Body of pancreas (tissue), 4 donors: Measurements from ENCODE around the gene EPHX1. TPM values are rescaled to one million over a fixed set of nuclear protein-coding genes. Genes with fewer than 3 reads are reported as not detected.
A peak's percentile ranks its signal among the peaks of the same experiment; 100 is the strongest.

ENCODE experiments used
- ATAC-seq: fragments of 150-250 bp; one replicate; pipeline ENCODE4 v1.9.1; 2016
- DNase-seq, 4 donors: peaks; one replicate each; pipeline ENCODE4 v3.0.0-alpha.2; 2019
- H3K27ac ChIP-seq, 4 donors: fragments of 200-600 bp; sonication (generic); 1 replicate in 3 of 4; 2 replicates in 1 of 4; pipeline versions ENCODE4 v1.5.1 to v1.6.1; 2016 to 2019; ENCODE audit warnings: mild to moderate bottlenecking in 1 of 4, mixed read lengths in 1 of 4, moderate library complexity in 1 of 4
- H3K27me3 ChIP-seq, 2 donors: fragments of 200-600 bp; sonication (generic); one replicate each; pipeline ENCODE4 v1.6.0; 2016; ENCODE audit warnings: mild to moderate bottlenecking in 1 of 2
- H3K36me3 ChIP-seq, 2 donors: fragments of 200-600 bp; sonication (generic); replicated peaks in 1 of 2; 2 replicates each; pipeline ENCODE4 v1.5.1; 2016; ENCODE audit warnings: low read depth in 2 of 2; ENCODE audit not compliant: insufficient read depth in 1 of 2
- H3K4me1 ChIP-seq: fragments of 200-600 bp; sonication (generic); one replicate; pipeline ENCODE4 v1.6.0; 2016
- H3K4me3 ChIP-seq, 2 donors: fragments of 200-600 bp; sonication (generic); 1 replicate in 1 of 2; 2 replicates in 1 of 2; pipeline ENCODE4 v1.5.1; 2016 to 2019
- H3K9me3 ChIP-seq, 3 donors: fragments of 200-600 bp; sonication (generic); 1 replicate in 2 of 3; 2 replicates in 1 of 3; pipeline ENCODE4 v1.5.1; 2016
- CTCF ChIP-seq, 7 experiments: fragments of 450-650 bp in 4 of 7; fragments of 200-600 bp in 3 of 7; sonication (generic) in 3 of 7; IDR thresholded peaks; one replicate each; pipeline ENCODE4 v1.5.1; 2016 to 2019; ENCODE audit warnings: antibody characterized with exemption in 7 of 7
- POLR2A ChIP-seq, 3 donors: fragments of 450-650 bp; IDR thresholded peaks; one replicate each; pipeline ENCODE4 v1.6.1; 2016; ENCODE audit warnings: antibody characterized with exemption in 3 of 3, mild to moderate bottlenecking in 2 of 3
- WGBS, 2 donors: methylation state at CpG; one replicate each; pipeline ENCODE4 v1.1.5; 2017; 5-methylcytosine and 5-hydroxymethylcytosine counted together
- intact Hi-C: fragments of 100-400 bp; cut with DNase I; formaldehyde crosslinking; loops from one replicate; pipeline ENCODE4 v1.15.1; 2023
- total RNA-seq, 2 donors: library from RNA; depleted of rRNA; stranded (reverse); fragments of >200 nt; gene quantifications; one replicate each; pipeline ENCODE4 v1.1.0, GENCODE V29; 2016

EPHX1 gene
- total RNA-seq, 2 donors from 2014 or later, result 109 to 136 TPM

- no peaks in the 10 kb centered on the region for H3K27me3 ChIP-seq
- H3K9me3 ChIP-seq, result no peaks in the 10 kb centered on the region
- TF ChIP-seq POLR2A (IDR thresholded peaks at IDR 0.05) (no peak), CTCF (IDR thresholded peaks at IDR 0.05) (no peak)
- H3K36me3 ChIP-seq, result peaks cover 19 to 25% of the 10 kb centered on the region in 2 donors
- 57 to 71% methylated on average over 3 of the region's 3 CpGs for WGBS, 2 donors
- H3K4me1 ChIP-seq, result peaks cover 40% of the 10 kb centered on the region
- no peak overlapping the region for H3K4me3 ChIP-seq
- no peak for ATAC-seq
- intact Hi-C loops, result no loop called here
- no peak overlapping the region for H3K27ac ChIP-seq
- DNase-seq, result no peak
Observed at GRCh38 chr1:225870911-225871310, 61.0 kb downstream of the EPHX1 start.

- 60 to 67% methylated on average over 11 of the region's 11 CpGs for WGBS, 2 donors
- TF ChIP-seq CTCF (IDR thresholded peaks at IDR 0.05) (no peak), POLR2A (IDR thresholded peaks at IDR 0.05) (no peak)
Observed at GRCh38 chr1:225871359-225872074, 61.6 kb downstream of the EPHX1 start.

GRCh38 chr1:225872075-225872430 lies 62.1 kb downstream of the EPHX1 start:
- Histone ChIP-seq H3K27me3 (no peaks in the 10 kb centered on the region), H3K36me3 (peaks cover 18 to 19% of the 10 kb centered on the region in 2 donors), H3K4me3 (no peak overlapping the region), H3K27ac (peak overlapping the region in 3 of 4 donors; percentile 2 to 28 (median 24)), H3K4me1 (peaks cover 51% of the 10 kb centered on the region), H3K9me3 (no peaks in the 10 kb centered on the region)
- intact Hi-C loops, result no loop called here
- DNase-seq, result no peak
- ATAC-seq, result no peak
- TF ChIP-seq CTCF (IDR thresholded peaks at IDR 0.05) (no peak), POLR2A (IDR thresholded peaks at IDR 0.05) (no peak)
- WGBS, 2 donors, result 61 to 68% methylated on average over 3 of the region's 3 CpGs

More at GRCh38 chr1:225871359-225872074, 61.6 kb downstream of the EPHX1 start:
- intact Hi-C loops, result no loop called here
- H3K4me3 ChIP-seq, result no peak overlapping the region
- peaks cover 46% of the 10 kb centered on the region for H3K4me1 ChIP-seq
- DNase-seq (no peak), ATAC-seq (no peak)
- peak overlapping the region in 3 of 4 donors; percentile 2 to 28 (median 24) for H3K27ac ChIP-seq
- H3K27me3 ChIP-seq, result no peaks in the 10 kb centered on the region
- peaks cover 19 to 20% of the 10 kb centered on the region in 2 donors for H3K36me3 ChIP-seq
- H3K9me3 ChIP-seq, result no peaks in the 10 kb centered on the region

- Histone ChIP-seq H3K9me3 (no peaks in the 10 kb centered on the region), H3K27me3 (no peaks in the 10 kb centered on the region), H3K36me3 (peaks cover 12 to 19% of the 10 kb centered on the region in 2 donors), H3K27ac (peak overlapping the region in 2 of 4 donors; percentile 32 to 96), H3K4me3 (no peak overlapping the region), H3K4me1 (peaks cover 64% of the 10 kb centered on the region)
- intact Hi-C loops, result no loop called here
- TF ChIP-seq POLR2A (IDR thresholded peaks at IDR 0.05) (no peak), CTCF (IDR thresholded peaks at IDR 0.05) (no peak)
- 83 to 91% methylated on average over 7 to 10 of the region's 10 CpGs for WGBS, 2 donors
- ATAC-seq, result no peak
- DNase-seq, result no peak
Observed at GRCh38 chr1:225873281-225873850, 63.4 kb downstream of the EPHX1 start.
